Endodermal cell (in vitro differentiated cells): ENCODE data around the gene SSRP1. TPM values are rescaled to one million over a fixed set of nuclear protein-coding genes. Genes with fewer than 3 reads are reported as not detected.

ENCODE experiments used
- DNase-seq: peaks from one replicate; pipeline ENCODE4 v3.0.0-alpha.2; 2017
- H3K27ac ChIP-seq: 2 replicates; pipeline ENCODE4 v1.5.1; 2013; ENCODE audit warnings: mild to moderate bottlenecking, low read depth, low read length, moderate library complexity
- H3K27me3 ChIP-seq: 2 replicates; pipeline ENCODE4 v1.6.1; 2013; ENCODE audit warnings: mild to moderate bottlenecking, low read length, moderate library complexity; ENCODE audit not compliant: insufficient read depth, control insufficient read depth, poor library complexity, severe bottlenecking
- H3K36me3 ChIP-seq: 2 replicates; pipeline ENCODE4 v1.7.0; 2013; ENCODE audit warnings: mild to moderate bottlenecking, low read length, moderate library complexity; ENCODE audit not compliant: control insufficient read depth, insufficient read depth
- H3K4me1 ChIP-seq: one replicate; pipeline ENCODE4 v1.7.0; 2013; ENCODE audit warnings: low read length; ENCODE audit not compliant: control insufficient read depth, insufficient read depth
- H3K4me3 ChIP-seq: 2 replicates; pipeline ENCODE4 v1.5.1; 2013; ENCODE audit warnings: mild to moderate bottlenecking, low read length, moderate library complexity
- H3K9ac ChIP-seq: 2 replicates; pipeline ENCODE4 v1.6.1; 2013; ENCODE audit warnings: mild to moderate bottlenecking, low read length, moderate library complexity; ENCODE audit not compliant: poor library complexity, severe bottlenecking; ENCODE audit errors: extremely low read depth
- H3K9me3 ChIP-seq: 2 replicates; pipeline ENCODE4 v1.6.1; 2013; ENCODE audit warnings: mild to moderate bottlenecking, low read length, moderate library complexity; ENCODE audit not compliant: control insufficient read depth
- H3K27ac Mint-ChIP-seq: 2 replicates; pipeline ENCODE4 v1.8.0; 2020; ENCODE audit warnings: mixed read lengths
- H3K27me3 Mint-ChIP-seq: 2 replicates; pipeline ENCODE4 v1.8.0; 2021; ENCODE audit warnings: mild to moderate bottlenecking, mixed read lengths; ENCODE audit not compliant: insufficient read depth
- H3K36me3 Mint-ChIP-seq: 2 replicates; pipeline ENCODE4 v1.8.0; 2020; ENCODE audit warnings: low read depth, mixed read lengths
- H3K4me1 Mint-ChIP-seq: 2 replicates; pipeline ENCODE4 v1.8.0; 2020; ENCODE audit warnings: mixed read lengths
- H3K4me3 Mint-ChIP-seq: 2 replicates; pipeline ENCODE4 v1.8.0; 2020; ENCODE audit warnings: mild to moderate bottlenecking, moderate library complexity, mixed read lengths
- H3K9me3 Mint-ChIP-seq: 2 replicates; pipeline ENCODE4 v1.8.0; 2020; ENCODE audit warnings: mild to moderate bottlenecking, mixed read lengths
- CTCF ChIP-seq: fragments of 200-600 bp; sonication (generic); conservative IDR thresholded peaks from 2 replicates; pipeline ENCODE4 v1.5.0; 2021; ENCODE audit warnings: antibody characterized with exemption, mild to moderate bottlenecking
- WGBS, 2 experiments: methylation state at CpG; one replicate each; pipeline versions ENCODE4 v1.1.5 to v1.1.7; 2013; ENCODE audit warnings: missing lambda C conversion rate in 2 of 2, mixed read lengths in 1 of 2; ENCODE audit not compliant: insufficient coverage in 1 of 2, insufficient read length in 1 of 2; 5-methylcytosine and 5-hydroxymethylcytosine counted together
- total RNA-seq, 2 donors: library from RNA; stranded (reverse); fragmentation: NEBNext Ultra II Directional in 1 of 2; extraction: Animal tissue kit (Norgen Biotek cat#: 25700) in 1 of 2; gene quantifications; 2 replicates in 1 of 2; 3 replicates in 1 of 2; pipeline ENCODE4 v1.2.1, GENCODE V29; 2021

Gene SSRP1
- total RNA-seq, 2 donors from 2014 or later = 145 to 182 TPM

- H3K36me3 Mint-ChIP-seq = no peaks in the 10 kb centered on the region
- peaks cover 40% of the 10 kb centered on the region for H3K4me1 Mint-ChIP-seq
- H3K27me3 Mint-ChIP-seq = peaks cover 32% of the 10 kb centered on the region
- H3K27me3 ChIP-seq = peaks cover 22% of the 10 kb centered on the region
- H3K36me3 ChIP-seq = no peaks in the 10 kb centered on the region
- no peak for TF ChIP-seq CTCF
- H3K9me3 ChIP-seq = no peaks in the 10 kb centered on the region
- H3K9ac ChIP-seq = no peak overlapping the region
- no peak for DNase-seq
- H3K4me1 ChIP-seq = peaks cover 13% of the 10 kb centered on the region
- H3K4me3 Mint-ChIP-seq = no peak overlapping the region
- 97 to 100% methylated on average over 8 of the region's 8 CpGs for WGBS, 2 experiments
- no peak overlapping the region for H3K27ac Mint-ChIP-seq
- H3K27ac ChIP-seq = no peak overlapping the region
- H3K9me3 Mint-ChIP-seq = no peaks in the 10 kb centered on the region
- H3K4me3 ChIP-seq = no peak overlapping the region
These were observed 25.3 kb upstream of the SSRP1 start for GRCh38 chr11:57360991-57361390.

GRCh38 chr11:57359896-57360690 lies 24.4 kb upstream of the SSRP1 start:
- Histone ChIP-seq H3K27me3 (peaks cover 21% of the 10 kb centered on the region), H3K27ac (no peak overlapping the region), H3K9me3 (no peaks in the 10 kb centered on the region), H3K9ac (no peak overlapping the region), H3K4me3 (no peak overlapping the region), H3K36me3 (no peaks in the 10 kb centered on the region), H3K4me1 (peaks cover 10% of the 10 kb centered on the region)
- TF ChIP-seq CTCF = no peak
- Mint-ChIP-seq H3K4me3 (no peak overlapping the region), H3K27me3 (peaks cover 32% of the 10 kb centered on the region), H3K9me3 (no peaks in the 10 kb centered on the region), H3K4me1 (peaks cover 36% of the 10 kb centered on the region), H3K27ac (peak overlapping the region; percentile 64), H3K36me3 (no peaks in the 10 kb centered on the region)
- DNase-seq = no peak
- WGBS, 2 experiments = 77 to 84% methylated on average over 6 to 9 of the region's 9 CpGs

- H3K36me3 ChIP-seq = no peaks in the 10 kb centered on the region
- H3K4me3 Mint-ChIP-seq = no peak overlapping the region
- peaks cover 30% of the 10 kb centered on the region for H3K27me3 Mint-ChIP-seq
- WGBS, 2 experiments = 89 to 94% methylated on average over 3 to 5 of the region's 5 CpGs
- H3K9me3 Mint-ChIP-seq = no peaks in the 10 kb centered on the region
- H3K36me3 Mint-ChIP-seq = no peaks in the 10 kb centered on the region
- peaks cover 30% of the 10 kb centered on the region for H3K4me1 Mint-ChIP-seq
- H3K4me3 ChIP-seq = no peak overlapping the region
- no peak for TF ChIP-seq CTCF
- H3K9me3 ChIP-seq = no peaks in the 10 kb centered on the region
- peaks cover 10% of the 10 kb centered on the region for H3K4me1 ChIP-seq
- no peak overlapping the region for H3K27ac ChIP-seq
- no peak for DNase-seq
- no peak overlapping the region for H3K9ac ChIP-seq
- peaks cover 21% of the 10 kb centered on the region for H3K27me3 ChIP-seq
- no peak overlapping the region for H3K27ac Mint-ChIP-seq
These were observed 23.7 kb upstream of the SSRP1 start for GRCh38 chr11:57359396-57359795.
